Endothelial cell of umbilical vein (primary cell): ENCODE measurements around the gene SLC7A11.

ENCODE experiments used
- CTCF ChIP-seq, 2 donors: IDR thresholded peaks; 1 replicate in 1 of 2; 2 replicates in 1 of 2; pipeline ENCODE4 v1.5.1; 2011; ENCODE audit warnings: low read length in 2 of 2, mild to moderate bottlenecking in 2 of 2, moderate library complexity in 2 of 2, control low read depth in 1 of 2, inconsistent platforms in 1 of 2, low read depth in 1 of 2; ENCODE audit not compliant: insufficient read depth in 1 of 2; ENCODE audit errors: extremely low read depth in 1 of 2
- EZH2 ChIP-seq: IDR thresholded peaks from 2 replicates; pipeline ENCODE4 v1.6.1; 2012; ENCODE audit warnings: borderline replicate concordance, low read depth, mild to moderate bottlenecking, moderate library complexity, low read length, inconsistent platforms; ENCODE audit not compliant: severe bottlenecking
- GATA2 ChIP-seq: IDR thresholded peaks from 2 replicates; pipeline ENCODE4 v1.7.0; 2011; ENCODE audit warnings: low read depth, mild to moderate bottlenecking, moderate library complexity, mixed read lengths, low read length; ENCODE audit not compliant: insufficient read length, insufficient read depth
- JUN ChIP-seq: IDR thresholded peaks from 2 replicates; pipeline ENCODE4 v1.6.1; 2011; ENCODE audit warnings: borderline replicate concordance, low read depth; ENCODE audit not compliant: insufficient read length, insufficient read depth
- MAX ChIP-seq: IDR thresholded peaks from 2 replicates; pipeline ENCODE4 v1.6.1; 2011; ENCODE audit not compliant: insufficient read depth, insufficient read length
- MYC ChIP-seq: IDR thresholded peaks from one replicate; pipeline ENCODE4 v1.6.1; 2011; ENCODE audit warnings: mild to moderate bottlenecking, low read depth, low read length
- POLR2A ChIP-seq: IDR thresholded peaks from 2 replicates; pipeline ENCODE4 v1.6.1; 2012; ENCODE audit warnings: low read depth, mild to moderate bottlenecking, control low read depth, low read length
- POLR2AphosphoS5 ChIP-seq: IDR thresholded peaks from 2 replicates; pipeline ENCODE4 v1.6.1; 2012; ENCODE audit warnings: low read depth, mild to moderate bottlenecking, control low read depth, low read length, moderate library complexity; ENCODE audit not compliant: insufficient read depth

- TF ChIP-seq CTCF (IDR thresholded peaks at IDR 0.05; ENCODE audit: extremely low read depth in 1 of 2, insufficient read depth in 1 of 2, low read depth in 1 of 2, low read length in 2 of 2), result no peak
- no peak for TF ChIP-seq MAX
- no peak for TF ChIP-seq EZH2
- no peak for TF ChIP-seq POLR2A
- no peak for TF ChIP-seq JUN
- no peak for TF ChIP-seq POLR2AphosphoS5
- TF ChIP-seq GATA2, result no peak
- no peak for TF ChIP-seq MYC
Observed at GRCh38 chr4:138185859-138186645, 56.1 kb downstream of the SLC7A11 start.
